22Rv1 (cell line): ENCODE measurements around the gene SLC22A12.

Source experiments
- CTCF ChIP-seq: fragments of 450-650 bp; IDR thresholded peaks from 2 replicates; pipeline ENCODE4 v1.5.1; 2017; ENCODE audit warnings: mild to moderate bottlenecking
- ZFX ChIP-seq: fragments of 450-650 bp; IDR thresholded peaks from 2 replicates; pipeline ENCODE4 v1.6.1; 2017; ENCODE audit warnings: antibody characterized with exemption, borderline replicate concordance

- no peak for TF ChIP-seq CTCF
- no peak for TF ChIP-seq ZFX
Observed at GRCh38 chr11:64643256-64643881, 52.3 kb downstream of the SLC22A12 start.
